ENCODE results near the gene MOB2.

DNA sequence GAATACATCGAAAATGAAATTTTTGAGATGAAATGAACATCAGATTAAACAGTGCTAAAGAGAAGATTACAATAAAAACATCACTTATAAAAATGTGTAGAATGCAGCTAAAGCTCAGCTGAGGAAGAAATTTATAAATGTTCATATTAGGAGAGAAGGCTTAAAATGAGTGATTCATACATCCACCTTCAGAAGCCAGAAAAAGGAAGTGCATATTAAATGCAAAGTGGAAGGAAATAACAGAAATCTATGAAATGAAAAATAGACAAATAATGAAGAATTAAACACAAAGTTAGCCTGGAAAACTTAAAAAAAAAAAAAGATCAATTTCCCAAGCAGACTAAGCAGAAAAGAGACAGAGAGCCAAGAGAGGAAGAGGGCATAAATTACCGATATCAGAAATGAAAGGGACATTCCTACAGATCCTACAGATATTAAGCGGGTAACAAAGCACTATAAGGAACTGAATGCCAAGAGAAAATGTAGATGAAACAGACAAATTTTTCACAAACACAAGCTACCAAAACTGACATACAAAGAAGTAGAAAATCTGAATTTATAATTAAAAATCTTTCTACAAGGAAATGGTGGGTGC is 7.2 kb upstream of the MOB2 start:
- TF ChIP-seq ZNF788 (CRISPR knock-in tag; IDR thresholded peaks at IDR 0.05; ENCODE audit: borderline replicate concordance) (no peak), RXRA (CRISPR knock-in tag; IDR thresholded peaks at IDR 0.05) (no peak), SP4 (CRISPR knock-in tag; IDR thresholded peaks at IDR 0.05) (no peak), EZH2 (conservative IDR thresholded peaks at IDR 0.05; ENCODE audit: low read depth, low read length) (no peak), ESRRA (CRISPR knock-in tag; IDR thresholded peaks at IDR 0.05; ENCODE audit: low read depth) (no peak)
- TF ChIP-seq, protein P1, sequence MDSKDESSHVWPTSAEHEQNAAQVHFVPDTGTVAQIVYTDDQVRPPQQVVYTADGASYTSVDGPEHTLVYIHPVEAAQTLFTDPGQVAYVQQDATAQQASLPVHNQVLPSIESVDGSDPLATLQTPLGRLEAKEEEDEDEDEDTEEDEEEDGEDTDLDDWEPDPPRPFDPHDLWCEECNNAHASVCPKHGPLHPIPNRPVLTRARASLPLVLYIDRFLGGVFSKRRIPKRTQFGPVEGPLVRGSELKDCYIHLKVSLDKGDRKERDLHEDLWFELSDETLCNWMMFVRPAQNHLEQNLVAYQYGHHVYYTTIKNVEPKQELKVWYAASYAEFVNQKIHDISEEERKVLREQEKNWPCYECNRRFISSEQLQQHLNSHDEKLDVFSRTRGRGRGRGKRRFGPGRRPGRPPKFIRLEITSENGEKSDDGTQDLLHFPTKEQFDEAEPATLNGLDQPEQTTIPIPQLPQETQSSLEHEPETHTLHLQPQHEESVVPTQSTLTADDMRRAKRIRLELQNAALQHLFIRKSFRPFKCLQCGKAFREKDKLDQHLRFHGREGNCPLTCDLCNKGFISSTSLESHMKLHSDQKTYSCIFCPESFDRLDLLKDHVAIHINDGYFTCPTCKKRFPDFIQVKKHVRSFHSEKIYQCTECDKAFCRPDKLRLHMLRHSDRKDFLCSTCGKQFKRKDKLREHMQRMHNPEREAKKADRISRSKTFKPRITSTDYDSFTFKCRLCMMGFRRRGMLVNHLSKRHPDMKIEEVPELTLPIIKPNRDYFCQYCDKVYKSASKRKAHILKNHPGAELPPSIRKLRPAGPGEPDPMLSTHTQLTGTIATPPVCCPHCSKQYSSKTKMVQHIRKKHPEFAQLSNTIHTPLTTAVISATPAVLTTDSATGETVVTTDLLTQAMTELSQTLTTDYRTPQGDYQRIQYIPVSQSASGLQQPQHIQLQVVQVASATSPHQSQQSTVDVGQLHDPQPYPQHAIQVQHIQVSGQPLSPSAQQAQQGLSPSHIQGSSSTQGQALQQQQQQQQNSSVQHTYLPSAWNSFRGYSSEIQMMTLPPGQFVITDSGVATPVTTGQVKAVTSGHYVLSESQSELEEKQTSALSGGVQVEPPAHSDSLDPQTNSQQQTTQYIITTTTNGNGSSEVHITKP (CRISPR knock-in tag; IDR thresholded peaks at IDR 0.05; ENCODE audit: low read depth) = no peak
- TF ChIP-seq, protein P2, sequence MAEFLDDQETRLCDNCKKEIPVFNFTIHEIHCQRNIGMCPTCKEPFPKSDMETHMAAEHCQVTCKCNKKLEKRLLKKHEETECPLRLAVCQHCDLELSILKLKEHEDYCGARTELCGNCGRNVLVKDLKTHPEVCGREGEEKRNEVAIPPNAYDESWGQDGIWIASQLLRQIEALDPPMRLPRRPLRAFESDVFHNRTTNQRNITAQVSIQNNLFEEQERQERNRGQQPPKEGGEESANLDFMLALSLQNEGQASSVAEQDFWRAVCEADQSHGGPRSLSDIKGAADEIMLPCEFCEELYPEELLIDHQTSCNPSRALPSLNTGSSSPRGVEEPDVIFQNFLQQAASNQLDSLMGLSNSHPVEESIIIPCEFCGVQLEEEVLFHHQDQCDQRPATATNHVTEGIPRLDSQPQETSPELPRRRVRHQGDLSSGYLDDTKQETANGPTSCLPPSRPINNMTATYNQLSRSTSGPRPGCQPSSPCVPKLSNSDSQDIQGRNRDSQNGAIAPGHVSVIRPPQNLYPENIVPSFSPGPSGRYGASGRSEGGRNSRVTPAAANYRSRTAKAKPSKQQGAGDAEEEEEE (CRISPR knock-in tag; IDR thresholded peaks at IDR 0.05; ENCODE audit: borderline replicate concordance) = no peak
- TF ChIP-seq, protein P3, sequence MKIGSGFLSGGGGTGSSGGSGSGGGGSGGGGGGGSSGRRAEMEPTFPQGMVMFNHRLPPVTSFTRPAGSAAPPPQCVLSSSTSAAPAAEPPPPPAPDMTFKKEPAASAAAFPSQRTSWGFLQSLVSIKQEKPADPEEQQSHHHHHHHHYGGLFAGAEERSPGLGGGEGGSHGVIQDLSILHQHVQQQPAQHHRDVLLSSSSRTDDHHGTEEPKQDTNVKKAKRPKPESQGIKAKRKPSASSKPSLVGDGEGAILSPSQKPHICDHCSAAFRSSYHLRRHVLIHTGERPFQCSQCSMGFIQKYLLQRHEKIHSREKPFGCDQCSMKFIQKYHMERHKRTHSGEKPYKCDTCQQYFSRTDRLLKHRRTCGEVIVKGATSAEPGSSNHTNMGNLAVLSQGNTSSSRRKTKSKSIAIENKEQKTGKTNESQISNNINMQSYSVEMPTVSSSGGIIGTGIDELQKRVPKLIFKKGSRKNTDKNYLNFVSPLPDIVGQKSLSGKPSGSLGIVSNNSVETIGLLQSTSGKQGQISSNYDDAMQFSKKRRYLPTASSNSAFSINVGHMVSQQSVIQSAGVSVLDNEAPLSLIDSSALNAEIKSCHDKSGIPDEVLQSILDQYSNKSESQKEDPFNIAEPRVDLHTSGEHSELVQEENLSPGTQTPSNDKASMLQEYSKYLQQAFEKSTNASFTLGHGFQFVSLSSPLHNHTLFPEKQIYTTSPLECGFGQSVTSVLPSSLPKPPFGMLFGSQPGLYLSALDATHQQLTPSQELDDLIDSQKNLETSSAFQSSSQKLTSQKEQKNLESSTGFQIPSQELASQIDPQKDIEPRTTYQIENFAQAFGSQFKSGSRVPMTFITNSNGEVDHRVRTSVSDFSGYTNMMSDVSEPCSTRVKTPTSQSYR (CRISPR knock-in tag; IDR thresholded peaks at IDR 0.05; ENCODE audit: borderline replicate concordance) = no peak
- TF ChIP-seq, protein P4, sequence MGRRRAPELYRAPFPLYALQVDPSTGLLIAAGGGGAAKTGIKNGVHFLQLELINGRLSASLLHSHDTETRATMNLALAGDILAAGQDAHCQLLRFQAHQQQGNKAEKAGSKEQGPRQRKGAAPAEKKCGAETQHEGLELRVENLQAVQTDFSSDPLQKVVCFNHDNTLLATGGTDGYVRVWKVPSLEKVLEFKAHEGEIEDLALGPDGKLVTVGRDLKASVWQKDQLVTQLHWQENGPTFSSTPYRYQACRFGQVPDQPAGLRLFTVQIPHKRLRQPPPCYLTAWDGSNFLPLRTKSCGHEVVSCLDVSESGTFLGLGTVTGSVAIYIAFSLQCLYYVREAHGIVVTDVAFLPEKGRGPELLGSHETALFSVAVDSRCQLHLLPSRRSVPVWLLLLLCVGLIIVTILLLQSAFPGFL (CRISPR knock-in tag; IDR thresholded peaks at IDR 0.05) = no peak
